ENCODE data around the gene ASB16. TPM values are rescaled to one million over a fixed set of nuclear protein-coding genes. Genes with fewer than 3 reads are reported as not detected.

ASB16 gene
- total RNA-seq, 5 donors from 2014 or later (not counting 1 experiment from before 2014, with no cell fraction given): 0.15 TPM; not detected in 4

GRCh38 chr17:44176257-44176656 lies 5.8 kb downstream of the ASB16 start:
- POLR2A ChIA-PET: no interaction called here
- WGBS (ENCODE audit: insufficient coverage): 100% methylated on average over 1 of the region's 1 CpG
- Histone ChIP-seq H3K4me1 (ENCODE audit: control insufficient read depth in 1 of 2, extremely low read depth in 1 of 2, insufficient read depth in 2 of 2, low read length in 2 of 2) (no peaks in the 10 kb centered on the region), H3K27ac (ENCODE audit: low read length) (no peak overlapping the region), H3K27me3 (replicated peaks in 1 of 2; ENCODE audit: control insufficient read depth in 2 of 2, extremely low read depth in 1 of 2, insufficient read depth in 2 of 2, low read length in 1 of 2) (no peaks in the 10 kb centered on the region), H3K36me3 (ENCODE audit: control insufficient read depth in 2 of 2, extremely low read depth in 1 of 2, insufficient read depth in 1 of 2, low read length in 1 of 2) (peaks cover 12 to 13% of the 10 kb centered on the region in 2 donors), H3K4me3 (ENCODE audit: control insufficient read depth in 1 of 2, extremely low read depth in 1 of 2, low read length in 1 of 2) (no peak overlapping the region), H3K9me3 (no peaks in the 10 kb centered on the region)
- DNase-seq (no peak), ATAC-seq (replicated peaks in 1 of 4) (no peak)
- Mint-ChIP-seq H3K4me1 (peaks cover 0 to 4% (median 0%) of the 10 kb centered on the region in 3 donors), H3K4me3 (no peak overlapping the region), H3K27ac (peak overlapping the region in 1 of 2 donors; percentile 27), H3K27me3 (no peaks in the 10 kb centered on the region), H3K9me3 (no peaks in the 10 kb centered on the region), H3K36me3 (peaks cover 13% of the 10 kb centered on the region)
- CTCF ChIA-PET: interaction anchor here in 1 of 2 donors (0.6 to 0.7 kb wide), 2 partner anchors 13 to 1665 kb away, joined by 3 to 5 read pairs; no protein-coding TSS in a partner anchor

GRCh38 chr17:44176671-44177501 lies 6.4 kb downstream of the ASB16 start:
- ChIA-PET POLR2A (no interaction called here), CTCF (interaction anchor here in 1 of 2 donors (0.6 kb wide), 1 partner anchor 14 kb away, joined by 3 read pairs; no protein-coding TSS in a partner anchor)
- Histone ChIP-seq H3K4me3 (ENCODE audit: control insufficient read depth in 1 of 2, extremely low read depth in 1 of 2, low read length in 1 of 2) (no peak overlapping the region), H3K27me3 (replicated peaks in 1 of 2; ENCODE audit: control insufficient read depth in 2 of 2, extremely low read depth in 1 of 2, insufficient read depth in 2 of 2, low read length in 1 of 2) (no peaks in the 10 kb centered on the region), H3K27ac (ENCODE audit: low read length) (no peak overlapping the region), H3K36me3 (ENCODE audit: control insufficient read depth in 2 of 2, extremely low read depth in 1 of 2, insufficient read depth in 1 of 2, low read length in 1 of 2) (peaks cover 12 to 17% of the 10 kb centered on the region in 2 donors), H3K9me3 (no peaks in the 10 kb centered on the region), H3K4me1 (ENCODE audit: control insufficient read depth in 1 of 2, extremely low read depth in 1 of 2, insufficient read depth in 2 of 2, low read length in 2 of 2) (no peaks in the 10 kb centered on the region)
- Mint-ChIP-seq H3K4me3 (no peak overlapping the region), H3K36me3 (peaks cover 17% of the 10 kb centered on the region), H3K27me3 (no peaks in the 10 kb centered on the region), H3K4me1 (peaks cover 0 to 7% (median 3%) of the 10 kb centered on the region in 3 donors), H3K27ac (peak overlapping the region in 1 of 2 donors; percentile 27), H3K9me3 (no peaks in the 10 kb centered on the region)
- WGBS (ENCODE audit: insufficient coverage): 99% methylated on average over 48 of the region's 54 CpGs
- no peak for DNase-seq
- ATAC-seq (replicated peaks in 1 of 4): no peak

- Mint-ChIP-seq H3K27ac (peak overlapping the region in 1 of 2 donors; percentile 64), H3K4me1 (peaks cover 0 to 13% (median 8%) of the 10 kb centered on the region in 3 donors), H3K9me3 (no peaks in the 10 kb centered on the region), H3K27me3 (no peaks in the 10 kb centered on the region), H3K36me3 (peaks cover 20% of the 10 kb centered on the region), H3K4me3 (no peak overlapping the region)
- no peak for ATAC-seq (replicated peaks in 1 of 4)
- Histone ChIP-seq H3K9me3 (no peaks in the 10 kb centered on the region), H3K4me1 (ENCODE audit: control insufficient read depth in 1 of 2, extremely low read depth in 1 of 2, insufficient read depth in 2 of 2, low read length in 2 of 2) (no peaks in the 10 kb centered on the region), H3K36me3 (ENCODE audit: control insufficient read depth in 2 of 2, extremely low read depth in 1 of 2, insufficient read depth in 1 of 2, low read length in 1 of 2) (peaks cover 16 to 24% of the 10 kb centered on the region in 2 donors), H3K4me3 (ENCODE audit: control insufficient read depth in 1 of 2, extremely low read depth in 1 of 2, low read length in 1 of 2) (no peak overlapping the region), H3K27ac (ENCODE audit: low read length) (no peak overlapping the region), H3K27me3 (replicated peaks in 1 of 2; ENCODE audit: control insufficient read depth in 2 of 2, extremely low read depth in 1 of 2, insufficient read depth in 2 of 2, low read length in 1 of 2) (no peaks in the 10 kb centered on the region)
- CTCF ChIA-PET: no interaction called here
- no peak for DNase-seq
- WGBS (ENCODE audit: insufficient coverage): 100% methylated on average over 1 of the region's 4 CpGs
- POLR2A ChIA-PET: no interaction called here
Observed at GRCh38 chr17:44177640-44178039, 7.1 kb downstream of the ASB16 start.

GRCh38 chr17:44178133-44178532 lies 7.6 kb downstream of the ASB16 start:
- 98% methylated on average over 13 of the region's 14 CpGs for WGBS (ENCODE audit: insufficient coverage)
- POLR2A ChIA-PET: no interaction called here
- Mint-ChIP-seq H3K4me3 (no peak overlapping the region), H3K4me1 (peaks cover 0 to 14% (median 9%) of the 10 kb centered on the region in 3 donors), H3K27ac (no peak overlapping the region), H3K27me3 (no peaks in the 10 kb centered on the region), H3K9me3 (no peaks in the 10 kb centered on the region), H3K36me3 (peaks cover 20% of the 10 kb centered on the region)
- no peak for ATAC-seq (replicated peaks in 1 of 4)
- Histone ChIP-seq H3K36me3 (ENCODE audit: control insufficient read depth in 2 of 2, extremely low read depth in 1 of 2, insufficient read depth in 1 of 2, low read length in 1 of 2) (peaks cover 16 to 24% of the 10 kb centered on the region in 2 donors), H3K9me3 (no peaks in the 10 kb centered on the region), H3K4me3 (ENCODE audit: control insufficient read depth in 1 of 2, extremely low read depth in 1 of 2, low read length in 1 of 2) (no peak overlapping the region), H3K27me3 (replicated peaks in 1 of 2; ENCODE audit: control insufficient read depth in 2 of 2, extremely low read depth in 1 of 2, insufficient read depth in 2 of 2, low read length in 1 of 2) (no peaks in the 10 kb centered on the region), H3K4me1 (ENCODE audit: control insufficient read depth in 1 of 2, extremely low read depth in 1 of 2, insufficient read depth in 2 of 2, low read length in 2 of 2) (no peaks in the 10 kb centered on the region), H3K27ac (ENCODE audit: low read length) (no peak overlapping the region)
- CTCF ChIA-PET: no interaction called here
- no peak for DNase-seq

- peaks cover 28 to 51% (median 46%) of the 10 kb centered on the region in 3 donors for H3K4me1 Mint-ChIP-seq
- DNase-seq (no peak), ATAC-seq (replicated peaks in 1 of 4) (no peak)
- H3K27ac Mint-ChIP-seq: peak overlapping the region in 1 of 2 donors; percentile 39
- peaks cover 10% of the 10 kb centered on the region for H3K36me3 Mint-ChIP-seq
- H3K27me3 Mint-ChIP-seq: no peaks in the 10 kb centered on the region
- POLR2A ChIA-PET: no interaction called here
- no peak overlapping the region for H3K4me3 ChIP-seq (ENCODE audit: control insufficient read depth in 1 of 2, extremely low read depth in 1 of 2, low read length in 1 of 2)
- no peaks in the 10 kb centered on the region for H3K9me3 Mint-ChIP-seq
- no peaks in the 10 kb centered on the region for H3K9me3 ChIP-seq
- H3K27me3 ChIP-seq (replicated peaks in 1 of 2; ENCODE audit: control insufficient read depth in 2 of 2, extremely low read depth in 1 of 2, insufficient read depth in 2 of 2, low read length in 1 of 2): no peaks in the 10 kb centered on the region
- no CpG with 5 or more reads among the region's 2 CpGs for WGBS (ENCODE audit: insufficient coverage)
- no peak overlapping the region for H3K4me3 Mint-ChIP-seq
- CTCF ChIA-PET: no interaction called here
- peaks cover 9 to 17% of the 10 kb centered on the region in 2 donors for H3K36me3 ChIP-seq (ENCODE audit: control insufficient read depth in 2 of 2, extremely low read depth in 1 of 2, insufficient read depth in 1 of 2, low read length in 1 of 2)
- peaks cover 9 to 32% of the 10 kb centered on the region in 2 experiments for H3K4me1 ChIP-seq (ENCODE audit: control insufficient read depth in 1 of 2, extremely low read depth in 1 of 2, insufficient read depth in 2 of 2, low read length in 2 of 2)
- no peak overlapping the region for H3K27ac ChIP-seq (ENCODE audit: low read length)
Observed at GRCh38 chr17:44183024-44183423, 12.5 kb downstream of the ASB16 start.

DNA sequence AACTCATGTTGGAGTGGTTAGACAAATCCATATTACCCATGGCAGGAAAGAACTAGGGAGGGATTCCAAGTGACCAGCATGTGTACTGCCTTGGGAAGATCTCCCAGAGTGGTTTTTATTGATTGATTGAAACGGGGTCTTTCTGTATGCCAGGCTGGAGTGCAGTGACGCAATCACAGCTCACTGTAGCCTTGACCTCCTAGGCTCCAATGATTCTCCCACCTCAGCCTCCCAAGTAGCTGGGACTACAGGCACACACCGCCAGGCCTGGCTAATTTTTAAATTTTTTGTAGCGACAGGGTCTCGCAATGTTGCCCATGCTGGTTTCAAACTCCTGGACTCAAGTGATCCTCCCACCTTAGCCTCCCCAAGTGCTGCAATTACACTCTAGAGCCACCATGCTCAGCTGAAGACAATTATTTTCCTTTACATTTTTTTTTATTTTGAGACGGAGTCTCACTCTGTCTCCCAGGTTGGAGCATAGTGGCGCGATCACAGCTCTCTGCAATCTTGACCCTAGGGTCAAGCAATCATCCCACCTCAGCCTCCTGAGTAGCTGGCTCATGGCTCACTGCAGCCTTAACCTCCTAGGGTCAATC lies 13.8 kb downstream of the ASB16 start:
- H3K36me3 Mint-ChIP-seq: peaks cover 7% of the 10 kb centered on the region
- peaks cover 32 to 57% (median 52%) of the 10 kb centered on the region in 3 donors for H3K4me1 Mint-ChIP-seq
- peaks cover 11 to 39% of the 10 kb centered on the region in 2 experiments for H3K4me1 ChIP-seq (ENCODE audit: control insufficient read depth in 1 of 2, extremely low read depth in 1 of 2, insufficient read depth in 2 of 2, low read length in 2 of 2)

More for the DNA sequence above, 13.8 kb downstream of the ASB16 start:
- DNase-seq (no peak), ATAC-seq (replicated peaks in 1 of 4) (no peak)
- H3K9me3 Mint-ChIP-seq: no peaks in the 10 kb centered on the region
- peak overlapping the region in 1 of 2 donors; percentile 22 for H3K27ac Mint-ChIP-seq
- CTCF ChIA-PET: interaction anchor here in 1 of 2 donors (1.4 to 2.8 kb wide), 2 partner anchors 16 to 61 kb away, joined by 3 to 12 read pairs; partner anchors contain the start of gene HDAC5
- POLR2A ChIA-PET: no interaction called here
- Histone ChIP-seq H3K4me3 (ENCODE audit: control insufficient read depth in 1 of 2, extremely low read depth in 1 of 2, low read length in 1 of 2) (no peak overlapping the region), H3K27ac (ENCODE audit: low read length) (no peak overlapping the region), H3K27me3 (replicated peaks in 1 of 2; ENCODE audit: control insufficient read depth in 2 of 2, extremely low read depth in 1 of 2, insufficient read depth in 2 of 2, low read length in 1 of 2) (no peaks in the 10 kb centered on the region), H3K9me3 (no peaks in the 10 kb centered on the region), H3K36me3 (ENCODE audit: control insufficient read depth in 2 of 2, extremely low read depth in 1 of 2, insufficient read depth in 1 of 2, low read length in 1 of 2) (peaks cover 9 to 18% of the 10 kb centered on the region in 2 donors)
- H3K27me3 Mint-ChIP-seq: no peaks in the 10 kb centered on the region
- WGBS (ENCODE audit: insufficient coverage): 98% methylated on average over 6 of the region's 8 CpGs
- peak overlapping the region; percentile 28 to 99 (median 99) for H3K4me3 Mint-ChIP-seq

All from T-cell (primary cell).